C1 segment of cervical spinal cord (tissue), 14 donors: Measurements from ENCODE around the gene CHMP2A.

Experiments
- DNase-seq, 14 donors: peaks; one replicate each; lab custom pipeline; 2025; lab: John Stamatoyannopoulos, UW

The CHMP2A gene

DNA sequence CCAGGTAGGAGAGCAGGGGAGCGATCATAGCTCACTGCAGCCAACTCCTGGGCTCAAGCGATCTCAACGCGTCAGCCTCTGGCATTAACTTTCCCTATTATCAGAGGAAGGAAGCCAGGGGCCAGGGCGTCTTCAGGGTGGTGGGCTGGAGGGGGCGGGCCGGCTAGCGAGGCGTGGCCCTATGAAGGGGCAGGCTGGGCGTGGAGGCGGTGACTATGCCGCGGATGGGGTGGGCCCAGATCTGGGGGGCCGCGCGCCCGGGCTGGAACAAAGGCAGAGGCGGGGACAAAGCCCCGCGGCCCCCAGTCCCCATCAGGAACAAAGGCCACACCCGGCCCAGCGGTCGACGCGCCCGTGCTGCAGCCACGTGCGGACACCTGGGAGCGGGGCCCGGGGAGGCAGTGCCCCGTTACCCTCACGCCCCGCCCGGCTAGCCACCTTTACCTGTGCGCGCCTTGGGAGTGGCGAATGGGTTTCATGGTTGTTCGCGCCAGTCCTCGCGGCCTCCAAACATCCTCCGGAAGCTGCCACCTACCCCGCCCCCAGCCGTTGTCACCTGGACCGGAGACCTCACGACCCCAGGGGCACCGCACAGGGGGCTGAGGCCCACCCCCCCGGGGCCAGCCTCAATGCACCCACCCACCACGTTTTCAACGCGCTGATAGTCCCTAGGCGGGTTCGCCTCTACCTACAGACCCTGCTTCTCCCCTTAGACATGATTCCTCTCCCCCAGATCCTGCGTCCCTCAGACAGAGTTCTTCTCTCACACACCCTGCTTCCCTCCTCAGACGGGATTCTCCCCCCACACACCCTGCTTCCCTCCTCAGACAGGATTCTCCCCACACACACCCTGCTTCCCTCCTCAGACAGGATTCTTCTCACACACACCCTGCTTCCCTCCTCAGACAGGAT is 16.4 kb downstream of the CHMP2A start:
- no peak for DNase-seq

DNA sequence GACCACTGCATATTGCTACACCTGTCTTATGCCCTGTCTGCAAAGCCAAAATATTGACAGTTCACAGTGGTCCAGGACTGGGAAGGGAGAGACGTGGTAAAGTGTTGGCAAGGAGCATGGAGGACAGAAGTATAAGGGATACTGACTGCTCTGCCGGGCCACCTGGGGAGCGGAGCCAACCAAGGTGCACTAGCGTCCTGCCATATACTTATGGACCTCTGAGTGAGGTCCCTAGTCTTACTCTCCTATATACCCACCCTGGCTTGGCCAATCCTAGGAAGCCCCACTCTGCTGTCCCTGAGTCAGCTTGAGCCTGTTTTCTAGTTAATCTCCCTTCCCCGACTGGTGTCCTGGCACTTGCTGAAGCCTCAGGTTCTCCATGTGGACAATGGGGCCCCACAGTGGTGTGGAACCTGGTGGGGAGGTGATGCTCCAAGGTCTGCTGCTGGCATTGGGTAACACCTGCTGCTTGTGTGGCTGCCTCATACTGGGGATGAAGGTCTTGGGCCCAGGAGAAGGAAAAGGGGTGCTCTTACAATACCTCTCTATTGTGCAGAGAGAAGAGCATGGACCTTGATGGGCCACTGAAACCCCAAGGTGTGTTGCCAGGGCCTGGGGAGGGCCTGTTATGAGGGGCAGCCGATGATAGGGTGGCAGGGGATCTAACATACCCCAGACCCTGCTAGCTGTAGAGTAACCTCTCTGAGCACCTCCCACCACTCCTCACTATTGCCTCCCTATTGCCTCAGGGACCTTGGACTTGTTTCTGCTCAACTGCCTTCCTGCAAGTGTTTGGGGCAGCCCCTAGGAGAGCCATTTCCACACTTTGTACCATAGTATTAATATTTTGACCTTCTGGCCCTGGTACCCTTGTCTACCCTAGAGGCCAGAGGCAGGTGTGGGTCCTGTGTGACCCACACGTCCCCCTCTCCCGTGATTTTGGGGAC is 17.8 kb downstream of the CHMP2A start:
- DNase-seq: no peak

DNA sequence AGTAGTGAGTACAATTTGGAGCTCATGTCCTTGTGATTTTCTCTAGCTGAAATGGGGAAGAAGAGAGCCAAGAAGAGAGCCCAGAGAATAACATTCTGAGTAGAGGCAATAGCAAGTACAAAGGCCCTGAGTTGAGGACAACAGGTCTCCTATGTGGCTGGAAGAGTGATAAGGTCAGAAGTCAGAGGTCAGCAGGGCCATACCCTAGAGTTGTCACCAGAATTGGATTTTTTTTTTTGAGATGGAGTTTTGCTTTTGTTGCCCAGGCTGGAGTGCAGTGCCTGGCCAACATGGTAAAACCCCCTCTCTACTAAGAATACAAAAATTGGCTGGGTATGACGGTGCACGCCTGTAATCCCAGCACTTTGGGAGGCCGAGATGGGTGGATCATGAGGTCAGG is 19.0 kb downstream of the CHMP2A start:
- no peak for DNase-seq

DNA sequence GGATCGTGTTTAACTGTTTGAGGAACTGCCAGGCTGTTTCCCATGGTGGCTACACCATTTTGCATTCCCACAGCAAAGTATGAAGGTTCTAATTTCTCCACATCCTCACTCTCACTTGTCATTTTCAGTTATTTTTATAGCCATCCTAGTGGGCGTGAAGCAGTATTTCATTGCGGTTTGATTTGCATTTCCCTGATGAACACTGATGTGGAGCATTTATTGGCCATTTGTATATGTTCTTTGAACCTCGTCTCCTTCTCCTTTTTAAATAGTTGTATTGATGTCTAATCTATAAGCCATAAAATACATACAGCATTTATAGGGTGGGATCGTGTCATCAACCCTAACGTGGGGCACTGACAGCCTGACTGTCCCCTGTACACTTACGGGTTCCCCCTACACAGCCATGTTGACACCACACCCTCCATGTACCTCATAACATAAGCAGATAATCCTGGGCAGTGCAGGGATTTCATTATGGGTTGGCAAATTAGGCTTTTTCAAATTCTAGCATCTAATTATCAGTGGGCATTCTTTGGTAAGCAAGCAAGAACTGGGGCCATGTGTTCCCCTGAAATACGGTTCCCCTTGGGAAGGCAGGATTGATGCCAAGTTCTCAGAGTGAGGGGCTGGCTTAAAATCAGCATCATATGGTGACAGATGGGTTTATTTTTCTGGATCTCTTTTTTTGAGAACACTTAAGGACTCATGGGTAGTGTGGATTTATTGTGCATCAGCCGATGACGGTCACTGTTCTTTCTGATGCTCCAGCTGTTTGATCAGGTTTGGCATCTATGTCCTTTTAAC is 23.7 kb downstream of the CHMP2A start:
- DNase-seq: no peak

DNA sequence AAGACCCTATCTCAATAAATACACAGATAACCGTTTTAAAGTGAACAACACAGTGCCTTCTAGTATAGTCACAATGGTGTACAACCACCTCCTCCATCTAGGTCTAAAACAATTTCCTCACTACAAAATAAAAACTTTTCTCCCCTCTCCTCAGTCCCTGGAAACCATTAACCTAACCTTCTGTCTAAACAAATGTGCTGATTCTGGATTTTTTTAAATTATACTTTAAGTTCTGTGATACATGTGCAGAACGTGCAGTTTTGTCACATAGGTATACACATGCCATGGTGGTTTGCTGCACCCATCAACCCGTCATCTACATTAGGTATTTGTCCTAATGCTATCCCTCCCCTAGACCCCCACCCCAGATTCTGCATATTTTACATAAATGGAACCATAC is 25.5 kb downstream of the CHMP2A start:
- no peak for DNase-seq

DNA sequence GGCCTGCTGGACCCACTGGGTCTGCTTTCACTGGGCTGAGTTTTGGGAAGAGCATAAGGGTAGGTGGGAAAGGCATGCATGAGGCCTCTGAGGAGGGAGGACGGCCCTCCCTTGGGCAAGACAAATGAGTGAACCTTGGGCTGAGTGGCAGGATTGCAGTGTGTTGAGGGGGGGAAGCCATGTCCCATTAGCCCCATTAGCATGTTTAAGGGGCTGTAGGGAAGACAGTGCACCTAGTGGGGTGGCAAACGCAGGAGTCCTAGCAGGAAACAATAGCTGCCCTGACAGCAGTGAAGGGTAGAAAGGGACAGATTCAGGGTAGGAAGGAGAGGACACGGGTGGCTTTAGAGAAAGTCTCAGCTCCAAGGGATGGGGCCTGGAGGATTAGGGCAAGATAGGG is 32.2 kb downstream of the CHMP2A start:
- DNase-seq: no peak

DNA sequence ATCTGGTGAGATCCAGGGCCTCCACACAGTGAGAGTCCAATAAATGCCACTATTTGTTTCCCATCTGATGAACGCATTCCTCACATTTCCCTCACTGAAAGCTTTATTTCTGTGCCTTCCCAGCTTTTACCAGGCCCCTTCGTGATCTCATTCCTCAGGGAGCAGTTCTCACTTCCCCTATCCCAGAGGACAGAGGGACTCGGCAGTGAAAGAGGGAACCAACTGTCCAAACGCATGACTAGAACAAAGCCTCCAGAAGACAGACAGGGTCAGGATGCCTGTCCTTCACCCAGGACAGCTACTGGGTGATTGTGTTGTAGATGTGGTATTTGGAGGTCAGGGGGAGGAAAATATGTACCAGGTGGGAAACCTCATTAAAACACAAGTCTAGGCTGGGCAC is 33.3 kb downstream of the CHMP2A start:
- no peak for DNase-seq

- no peak for DNase-seq
Measured at GRCh38 chr19:58520257-58520599, 34.7 kb downstream of the CHMP2A start.

DNA sequence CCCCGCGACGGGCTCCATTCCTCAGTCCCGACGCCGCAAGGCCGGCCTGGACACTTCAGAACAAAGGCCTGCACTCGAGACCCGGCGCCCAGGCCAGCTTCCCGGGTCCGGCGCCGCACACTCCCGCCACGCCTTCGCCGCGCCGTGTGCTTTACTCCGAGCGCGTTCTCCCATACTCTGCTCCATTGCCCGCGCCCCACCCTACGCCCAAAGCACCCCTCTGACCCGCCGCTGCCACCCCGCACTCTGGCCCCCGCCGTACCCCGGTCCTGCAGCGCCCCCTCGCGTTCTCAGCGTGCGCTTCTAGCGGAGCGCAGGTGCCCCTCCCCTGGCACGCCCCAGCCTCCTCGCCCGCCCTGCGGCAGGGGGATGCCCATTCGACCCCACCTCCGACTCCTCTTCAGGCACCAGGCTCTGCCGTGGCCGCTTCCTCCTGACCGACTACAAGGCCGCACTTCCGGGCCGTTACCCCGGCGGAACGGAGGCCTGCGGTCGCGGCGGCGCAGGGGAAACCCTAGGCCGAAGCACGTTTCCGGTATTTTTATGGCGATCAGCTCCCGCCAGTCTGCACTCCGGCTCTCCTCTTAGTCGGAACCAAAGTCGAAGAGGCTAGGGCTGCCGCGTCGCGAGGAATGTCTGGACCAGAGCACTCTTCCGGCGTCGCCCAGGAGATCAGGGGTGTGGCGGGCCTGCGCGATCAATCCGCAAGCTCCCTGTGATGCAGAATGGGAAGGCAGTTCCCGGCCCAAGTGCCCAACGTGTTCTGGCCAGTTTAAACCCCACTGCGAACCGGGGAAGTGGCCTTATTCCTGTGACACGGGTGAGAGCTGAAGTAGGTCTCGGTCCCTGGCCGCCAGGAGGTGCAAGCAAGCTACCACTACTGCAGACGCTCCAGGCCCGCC is 35.3 kb downstream of the CHMP2A start, which contains the start of gene ZBTB45:
Gene ZBTB45, minus strand, starts transcription at position 456 of the 902 bp plus-strand sequence. CDS start 2,137 bp downstream, outside the sequence.
- DNase-seq: peak; percentile 66 to 96 (median 89)

DNA sequence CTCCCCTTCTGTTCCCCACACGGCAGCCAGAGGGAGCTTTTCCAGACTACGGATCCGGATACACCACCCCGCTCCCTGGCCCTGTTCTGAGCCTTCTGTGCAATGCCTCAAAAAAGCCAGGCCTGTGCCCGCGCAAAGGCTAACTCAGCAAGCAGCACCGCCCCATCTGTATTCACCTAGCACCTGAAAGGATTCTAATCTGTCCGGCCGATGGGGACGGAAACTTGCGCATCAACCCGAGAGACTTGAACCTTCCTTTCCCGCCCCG is 35.9 kb downstream of the CHMP2A start:
- peak in 11 of 14 donors; percentile 25 to 71 (median 48) for DNase-seq

- DNase-seq: no peak
Measured at GRCh38 chr19:58518256-58519086, 36.4 kb downstream of the CHMP2A start.

DNA sequence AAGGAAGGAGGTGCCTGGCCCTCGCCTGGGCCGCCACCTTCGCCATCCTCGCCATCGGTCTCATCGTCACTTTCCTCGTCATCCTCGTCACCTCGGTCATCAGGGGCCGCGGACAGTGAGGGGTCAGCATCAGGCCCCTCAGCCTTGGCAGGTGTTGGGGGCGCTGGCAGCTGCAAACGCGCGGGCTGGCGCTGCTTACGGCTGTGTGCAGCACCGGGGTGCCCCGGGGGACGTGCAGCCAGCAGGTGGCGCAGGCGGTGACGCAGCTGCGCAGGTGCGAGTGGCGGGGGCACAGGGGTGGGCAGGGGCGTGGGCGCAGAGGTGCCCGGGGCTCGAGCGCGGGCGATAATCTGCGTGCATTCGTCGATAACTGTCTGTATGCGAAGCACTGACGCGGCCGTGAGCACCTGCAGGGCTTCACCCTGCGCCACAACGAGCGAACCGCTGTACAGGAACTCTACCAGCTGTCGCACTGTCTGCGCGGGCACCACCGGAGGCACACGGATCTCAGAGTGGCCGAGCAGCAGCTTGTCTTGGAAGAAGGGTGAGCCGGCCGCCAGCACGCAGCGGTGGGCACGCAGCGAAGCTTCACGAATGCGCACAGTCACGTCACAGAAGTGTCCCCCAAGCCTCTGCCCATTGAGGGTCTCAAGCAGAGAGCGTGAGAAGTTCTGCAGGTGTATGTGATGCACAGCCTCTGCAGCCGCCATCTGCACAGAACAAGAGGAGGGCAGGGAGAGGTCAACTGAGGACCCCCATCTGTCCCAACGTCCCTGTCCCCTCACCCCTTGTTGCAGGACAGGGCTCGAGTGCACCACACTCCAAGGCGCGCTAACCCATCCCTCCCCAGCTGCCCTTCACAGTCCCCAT is 37.7 kb downstream of the CHMP2A start:
- DNase-seq: no peak

GRCh38 chr19:58516246-58516836 is 38.6 kb downstream of the CHMP2A start:
- DNase-seq: no peak

GRCh38 chr19:58515259-58515658 is 39.6 kb downstream of the CHMP2A start:
- no peak for DNase-seq

GRCh38 chr19:58514564-58515022 is 40.3 kb downstream of the CHMP2A start:
- DNase-seq: no peak

DNA sequence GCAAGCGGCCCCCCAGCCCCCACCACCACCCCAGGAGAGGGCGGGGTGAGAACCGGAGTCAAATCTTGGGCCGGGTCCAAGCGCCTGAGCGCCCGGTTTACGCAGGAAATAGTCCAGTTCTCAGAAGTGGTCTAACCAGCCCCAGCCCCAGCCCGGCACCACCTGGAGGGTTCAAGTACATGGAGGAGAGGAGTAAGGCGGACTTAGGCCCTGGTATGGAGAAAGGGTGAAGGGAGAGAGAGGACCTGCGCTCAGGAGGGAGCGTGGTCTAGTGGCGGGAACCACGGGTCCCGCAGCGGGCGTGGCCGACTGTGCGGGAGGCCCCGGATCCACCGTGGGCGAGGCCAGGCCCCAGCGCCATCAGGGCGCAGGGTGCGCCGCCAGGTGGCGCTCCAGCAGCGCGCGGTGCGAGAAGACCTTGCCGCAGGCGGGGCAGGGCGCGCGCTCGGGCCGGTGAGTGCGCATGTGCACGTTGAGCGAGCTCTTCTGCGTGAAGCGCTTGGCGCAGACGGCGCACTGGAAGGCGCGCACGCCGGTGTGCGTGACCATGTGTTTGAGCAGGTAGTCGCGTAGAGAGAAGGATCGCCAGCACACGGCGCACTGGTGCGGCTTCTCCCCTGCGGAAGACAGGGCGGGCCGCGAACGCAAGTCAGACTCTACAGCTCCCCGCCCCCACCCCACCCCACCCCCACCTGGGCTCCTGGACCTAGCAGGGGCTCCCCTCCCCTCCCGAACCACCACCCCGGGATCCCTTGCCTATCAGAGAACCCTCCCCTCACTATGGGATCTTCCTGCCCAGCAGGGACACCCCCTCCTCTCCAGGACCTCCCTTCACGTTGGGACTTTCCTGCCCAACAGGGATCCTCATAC is 41.0 kb downstream of the CHMP2A start:
- peak in 13 of 14 donors; percentile 7 to 78 (median 55) for DNase-seq

DNA sequence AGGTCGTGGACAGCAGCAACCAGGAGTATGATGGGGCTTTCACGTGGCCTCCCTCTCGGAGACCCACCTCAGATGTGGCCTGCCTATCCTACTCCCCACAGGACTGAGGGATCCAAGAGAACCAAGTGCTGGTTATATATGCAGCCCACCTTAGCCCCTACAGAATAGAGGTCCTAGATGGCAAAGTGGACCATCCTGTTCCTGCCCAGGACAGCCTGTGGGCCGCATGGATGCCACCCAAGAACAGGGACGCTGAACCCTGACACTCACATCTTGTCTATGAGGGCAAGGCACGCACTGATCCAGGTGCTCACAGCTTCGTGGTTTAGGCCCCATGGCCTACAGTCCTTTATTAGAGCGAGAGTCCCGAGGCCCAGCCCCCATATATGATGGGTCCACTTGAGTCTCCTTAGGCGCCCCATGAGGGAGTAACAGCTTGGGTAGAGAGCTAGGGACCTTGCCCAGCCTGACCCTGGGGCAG is 41.7 kb downstream of the CHMP2A start:
- DNase-seq: no peak
